Activated CD4-positive, alpha-beta memory T cell treated with anti-CD3 and anti-CD28 coated beads, Interleukin-2, amount 10 ng/mL, durations not matched to agents 7 days and 5 days (primary cell): ENCODE results near the gene TBX19. TPM values are rescaled to one million over a fixed set of nuclear protein-coding genes. Genes with fewer than 3 reads are reported as not detected.

ENCODE experiments used
- CTCF ChIA-PET: fragments of 350-600 bp; sonication (Branson Sonifier 250); formaldehyde crosslinking; loops from one replicate; lab custom pipeline; 2021; ENCODE audit warnings: antibody characterized with exemption, inconsistent platforms; lab: Charles Lee
- POLR2A ChIA-PET: fragments of 350-600 bp; sonication (Branson Sonifier 250); formaldehyde crosslinking; loops from one replicate; lab custom pipeline; 2021; ENCODE audit warnings: antibody characterized with exemption; lab: Charles Lee
- DNase-seq: peaks from one replicate; pipeline ENCODE4 v3.0.0-alpha.2; 2020
- H3K27ac Mint-ChIP-seq: one replicate; pipeline ENCODE4 v1.8.0; 2021; ENCODE audit warnings: mild to moderate bottlenecking, mixed read lengths
- H3K27me3 Mint-ChIP-seq: one replicate; pipeline ENCODE4 v1.8.0; 2021; ENCODE audit warnings: mixed read lengths
- H3K36me3 Mint-ChIP-seq: one replicate; pipeline ENCODE4 v1.8.0; 2021; ENCODE audit warnings: low read depth, mixed read lengths
- H3K4me1 Mint-ChIP-seq: one replicate; pipeline ENCODE4 v1.8.0; 2021; ENCODE audit warnings: mixed read lengths
- H3K4me3 Mint-ChIP-seq: one replicate; pipeline ENCODE4 v1.8.0; 2021; ENCODE audit warnings: mild to moderate bottlenecking, mixed read lengths
- H3K9me3 Mint-ChIP-seq: one replicate; pipeline ENCODE4 v1.8.0; 2021; ENCODE audit warnings: mixed read lengths
- total RNA-seq, 2 experiments: library from RNA; stranded (reverse); gene quantifications; one replicate each; pipeline ENCODE4 v1.2.3, GENCODE V29; 2021

Gene TBX19
- total RNA-seq, 2 experiments from 2014 or later, result 2.4 TPM

DNA sequence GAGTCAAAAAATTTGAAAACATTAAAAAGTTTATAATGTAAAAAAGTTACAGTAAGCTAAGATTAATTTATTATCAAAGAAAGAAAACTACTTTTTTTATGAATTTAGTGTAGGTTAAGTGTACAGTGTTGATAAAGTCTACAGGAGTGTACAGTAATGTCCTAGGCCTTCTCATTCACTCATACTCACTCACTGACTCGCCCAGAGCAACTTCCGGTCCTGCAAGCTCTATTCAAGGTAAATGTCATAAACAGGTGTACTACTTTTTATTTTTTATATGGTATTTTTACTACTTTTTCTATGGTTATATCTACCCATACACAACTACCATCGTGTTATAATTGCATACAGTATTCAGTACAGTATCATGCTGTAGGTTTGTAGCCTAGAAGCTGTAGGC lies 49.6 kb downstream of the TBX19 start:
- CTCF ChIA-PET, result interaction anchor here (1.0 to 1.5 kb wide), 3 partner anchors 12 to 109 kb away, joined by 3 to 13 read pairs (median 4); no protein-coding TSS in a partner anchor
- H3K4me3 Mint-ChIP-seq, result no peak overlapping the region
- no peaks in the 10 kb centered on the region for H3K4me1 Mint-ChIP-seq
- no peaks in the 10 kb centered on the region for H3K27me3 Mint-ChIP-seq
- H3K36me3 Mint-ChIP-seq, result peaks cover 3% of the 10 kb centered on the region
- no peak for DNase-seq
- no peak overlapping the region for H3K27ac Mint-ChIP-seq
- POLR2A ChIA-PET, result no interaction called here
- peaks cover 4% of the 10 kb centered on the region for H3K9me3 Mint-ChIP-seq

DNA sequence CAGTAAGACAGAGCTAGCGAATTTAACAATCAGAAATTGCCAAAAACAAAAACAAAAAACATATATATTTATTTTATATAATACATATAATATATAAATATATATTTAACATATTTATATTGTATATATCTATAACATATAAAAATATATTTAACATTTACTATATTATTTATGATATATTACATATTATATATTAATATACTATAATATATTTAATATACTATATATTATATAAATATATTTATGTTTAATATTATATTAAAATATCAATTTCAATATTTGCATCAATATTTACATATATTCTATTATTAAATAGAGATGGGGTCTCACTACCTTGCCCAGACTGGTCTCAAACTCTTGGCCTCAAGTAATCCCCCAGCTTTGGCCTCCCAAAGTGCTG lies 50.9 kb downstream of the TBX19 start:
- DNase-seq, result no peak
- H3K36me3 Mint-ChIP-seq, result peaks cover 3% of the 10 kb centered on the region
- H3K4me1 Mint-ChIP-seq, result peaks cover 3% of the 10 kb centered on the region
- no peak overlapping the region for H3K27ac Mint-ChIP-seq
- ChIA-PET POLR2A (interaction anchor here (0.7 to 1.0 kb wide), 2 partner anchors 9 to 31 kb away, joined by 3 read pairs; no protein-coding TSS in a partner anchor), CTCF (interaction anchor here (1.0 kb wide), 1 partner anchor 11 kb away, joined by 3 read pairs; no protein-coding TSS in a partner anchor)
- H3K4me3 Mint-ChIP-seq, result no peak overlapping the region
- H3K27me3 Mint-ChIP-seq, result no peaks in the 10 kb centered on the region
- H3K9me3 Mint-ChIP-seq, result no peaks in the 10 kb centered on the region

GRCh38 chr1:168333562-168334276 lies 53.0 kb downstream of the TBX19 start:
- POLR2A ChIA-PET, result no interaction called here
- H3K36me3 Mint-ChIP-seq, result peaks cover 17% of the 10 kb centered on the region

DNA sequence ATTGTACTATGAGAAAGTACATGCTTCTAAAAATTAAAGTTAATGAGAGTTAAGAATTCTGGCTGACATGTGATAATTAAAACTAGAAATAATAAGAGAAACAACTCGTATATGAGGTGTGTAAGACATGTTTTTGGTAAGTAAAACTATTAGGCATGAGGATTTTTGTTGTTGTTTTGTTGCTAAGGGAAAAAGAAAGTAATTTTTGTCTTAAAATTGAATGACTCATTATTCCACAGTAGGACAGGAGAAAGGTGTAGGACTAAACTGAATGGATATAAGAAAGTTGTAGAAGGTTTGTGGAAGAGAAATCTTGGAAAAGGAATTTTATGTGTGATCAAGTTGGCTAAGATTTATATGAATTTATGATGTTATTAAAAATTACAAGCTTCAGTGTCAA lies 54.8 kb downstream of the TBX19 start:
- no peak for DNase-seq
- ChIA-PET POLR2A (no interaction called here), CTCF (interaction anchor here (1.0 to 1.4 kb wide), 3 partner anchors 10 to 250 kb away, joined by 4 to 5 read pairs (median 4); no protein-coding TSS in a partner anchor)
- Mint-ChIP-seq H3K4me3 (no peak overlapping the region), H3K9me3 (peaks cover 7% of the 10 kb centered on the region), H3K27ac (no peak overlapping the region), H3K4me1 (peaks cover 32% of the 10 kb centered on the region), H3K27me3 (peaks cover 3% of the 10 kb centered on the region), H3K36me3 (peaks cover 28% of the 10 kb centered on the region)

More at GRCh38 chr1:168333562-168334276, 53.0 kb downstream of the TBX19 start:
- Mint-ChIP-seq H3K27ac (no peak overlapping the region), H3K9me3 (peaks cover 3% of the 10 kb centered on the region), H3K4me3 (no peak overlapping the region), H3K4me1 (peaks cover 14% of the 10 kb centered on the region), H3K27me3 (peaks cover 3% of the 10 kb centered on the region)
- CTCF ChIA-PET, result interaction anchor here (0.9 to 1.8 kb wide), 2 partner anchors 9 to 101 kb away, joined by 3 to 9 read pairs; no protein-coding TSS in a partner anchor
- DNase-seq, result no peak

- Mint-ChIP-seq H3K36me3 (peaks cover 29% of the 10 kb centered on the region), H3K9me3 (peaks cover 9% of the 10 kb centered on the region)
- POLR2A ChIA-PET, result no interaction called here
Observed at GRCh38 chr1:168338589-168339503, 58.2 kb downstream of the TBX19 start.

GRCh38 chr1:168340781-168341482 lies 60.3 kb downstream of the TBX19 start:
- H3K4me3 Mint-ChIP-seq, result no peak overlapping the region
- ChIA-PET POLR2A (interaction anchor here (0.6 to 4.8 kb wide), 11 partner anchors 10 to 129 kb away, joined by 3 to 64 read pairs (median 5); partner anchors contain the start of gene SFT2D2), CTCF (interaction anchor here (0.6 to 8.4 kb wide), 8 partner anchors 22 to 1007 kb away, joined by 7 to 272 read pairs (median 50); partner anchors contain the start of gene SFT2D2)
- H3K27me3 Mint-ChIP-seq, result peaks cover 3% of the 10 kb centered on the region
- H3K9me3 Mint-ChIP-seq, result peaks cover 9% of the 10 kb centered on the region
- H3K27ac Mint-ChIP-seq, result peak overlapping the region; percentile 85
- H3K4me1 Mint-ChIP-seq, result peaks cover 73% of the 10 kb centered on the region
- H3K36me3 Mint-ChIP-seq, result peaks cover 29% of the 10 kb centered on the region
- no peak for DNase-seq

More at GRCh38 chr1:168338589-168339503, 58.2 kb downstream of the TBX19 start:
- peak overlapping the region; percentile 42 for H3K27ac Mint-ChIP-seq
- DNase-seq, result no peak
- H3K4me1 Mint-ChIP-seq, result peaks cover 63% of the 10 kb centered on the region
- H3K27me3 Mint-ChIP-seq, result peaks cover 3% of the 10 kb centered on the region
- CTCF ChIA-PET, result interaction anchor here (5.4 kb wide), 1 partner anchor 103 kb away, joined by 80 read pairs; no protein-coding TSS in a partner anchor
- H3K4me3 Mint-ChIP-seq, result no peak overlapping the region

- POLR2A ChIA-PET, result interaction anchor here (0.6 to 4.8 kb wide), 13 partner anchors 17 to 177 kb away, joined by 3 to 64 read pairs (median 6); partner anchors contain the start of gene SFT2D2
- peak overlapping the region; percentile 2 for H3K4me3 Mint-ChIP-seq
Observed at GRCh38 chr1:168341483-168341975, 60.9 kb downstream of the TBX19 start.

GRCh38 chr1:168342572-168343280 lies 62.0 kb downstream of the TBX19 start:
- CTCF ChIA-PET, result interaction anchor here (0.5 to 8.4 kb wide), 81 partner anchors 9 to 1468 kb away, joined by 3 to 272 read pairs (median 4); partner anchors contain the start of genes ATP1B1 and SFT2D2
- POLR2A ChIA-PET, result interaction anchor here (0.6 to 4.8 kb wide), 25 partner anchors 17 to 1025 kb away, joined by 3 to 64 read pairs (median 5); partner anchors contain the start of genes BLZF1, NME7, SFT2D2 and TIPRL
- peak overlapping the region; percentile 75 for H3K27ac Mint-ChIP-seq
- H3K36me3 Mint-ChIP-seq, result peaks cover 21% of the 10 kb centered on the region
- DNase-seq, result peak; percentile 92
- peaks cover 5% of the 10 kb centered on the region for H3K9me3 Mint-ChIP-seq
- H3K27me3 Mint-ChIP-seq, result peaks cover 3% of the 10 kb centered on the region
- no peak overlapping the region for H3K4me3 Mint-ChIP-seq
- H3K4me1 Mint-ChIP-seq, result peaks cover 82% of the 10 kb centered on the region

More at GRCh38 chr1:168341483-168341975, 60.9 kb downstream of the TBX19 start:
- CTCF ChIA-PET, result interaction anchor here (0.6 to 8.4 kb wide), 25 partner anchors 11 to 1205 kb away, joined by 3 to 272 read pairs (median 12); partner anchors contain the start of gene SFT2D2
- no peak for DNase-seq
- H3K27me3 Mint-ChIP-seq, result peaks cover 3% of the 10 kb centered on the region
- peaks cover 29% of the 10 kb centered on the region for H3K36me3 Mint-ChIP-seq
- peak overlapping the region; percentile 85 for H3K27ac Mint-ChIP-seq
- H3K4me1 Mint-ChIP-seq, result peaks cover 79% of the 10 kb centered on the region
- peaks cover 9% of the 10 kb centered on the region for H3K9me3 Mint-ChIP-seq

DNA sequence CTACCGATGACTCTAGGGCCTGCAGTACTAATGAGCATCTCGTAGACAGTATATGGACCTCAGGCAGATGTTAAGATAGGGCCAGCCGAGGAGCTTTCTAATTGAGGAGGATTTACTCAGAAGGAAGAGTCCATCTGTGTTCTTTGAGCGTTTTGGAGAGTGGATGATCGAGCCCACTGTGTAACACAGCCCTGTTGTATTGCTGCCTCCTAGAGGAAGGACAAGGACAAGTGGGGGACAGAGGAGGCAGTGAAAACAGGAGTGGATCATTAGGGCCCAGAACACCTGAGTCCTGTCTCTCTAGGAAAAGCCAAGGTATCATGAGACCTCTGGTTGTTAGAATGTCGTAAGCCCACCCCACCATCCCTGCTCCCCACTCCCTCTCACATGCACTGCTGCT lies 62.9 kb downstream of the TBX19 start:
- no peak overlapping the region for H3K4me3 Mint-ChIP-seq
- ChIA-PET POLR2A (interaction anchor here (0.7 to 4.8 kb wide), 9 partner anchors 17 to 700 kb away, joined by 3 to 64 read pairs (median 6); no protein-coding TSS in a partner anchor), CTCF (interaction anchor here (0.8 to 8.4 kb wide), 35 partner anchors 13 to 1467 kb away, joined by 3 to 272 read pairs (median 9); partner anchors contain the start of genes ATP1B1 and SFT2D2)
- H3K9me3 Mint-ChIP-seq, result peaks cover 5% of the 10 kb centered on the region
- H3K36me3 Mint-ChIP-seq, result peaks cover 23% of the 10 kb centered on the region
- peaks cover under 1% of the 10 kb centered on the region for H3K27me3 Mint-ChIP-seq
- H3K27ac Mint-ChIP-seq, result peak overlapping the region; percentile 15
- peaks cover 86% of the 10 kb centered on the region for H3K4me1 Mint-ChIP-seq
- no peak for DNase-seq

- ChIA-PET CTCF (interaction anchor here (2.5 to 8.4 kb wide), 9 partner anchors 18 to 1003 kb away, joined by 12 to 272 read pairs (median 27); partner anchors contain the start of gene SFT2D2), POLR2A (interaction anchor here (4.8 kb wide), 1 partner anchor 19 kb away, joined by 64 read pairs; no protein-coding TSS in a partner anchor)
- peaks cover 15% of the 10 kb centered on the region for H3K36me3 Mint-ChIP-seq
- DNase-seq, result no peak
- peaks cover 2% of the 10 kb centered on the region for H3K9me3 Mint-ChIP-seq
- no peaks in the 10 kb centered on the region for H3K27me3 Mint-ChIP-seq
- peaks cover 77% of the 10 kb centered on the region for H3K4me1 Mint-ChIP-seq
- H3K4me3 Mint-ChIP-seq, result no peak overlapping the region
- no peak overlapping the region for H3K27ac Mint-ChIP-seq
Observed at GRCh38 chr1:168344517-168344916, 63.8 kb downstream of the TBX19 start.
